K562 (cell line): ENCODE measurements around the gene SERTAD1. TPM values are rescaled to one million over a fixed set of nuclear protein-coding genes. Genes with fewer than 3 reads are reported as not detected.

Source experiments
- ADNP ChIP-seq: fragments of 200-800 bp; sonication (Bioruptor generic); IDR thresholded peaks from 2 replicates; pipeline ENCODE4 v1.6.1; 2016; ENCODE audit warnings: missing genetic modification characterization, missing compliant biosample characterization
- BRD4 ChIP-seq: fragments of 200-600 bp; sonication (generic); IDR thresholded peaks from 2 replicates; pipeline ENCODE4 v1.6.1; 2017; ENCODE audit warnings: inconsistent platforms
- CCAR2 ChIP-seq: fragments of 200-400 bp; formaldehyde crosslinking; IDR thresholded peaks from 2 replicates; pipeline ENCODE4 v1.6.1; 2017; ENCODE audit warnings: mild to moderate bottlenecking, low read depth, low read length
- GATAD2A ChIP-seq: fragments of 450-650 bp; IDR thresholded peaks from 2 replicates; pipeline ENCODE4 v1.6.1; 2017
- MCM5 ChIP-seq: fragments of 450-650 bp; IDR thresholded peaks from 2 replicates; pipeline ENCODE4 v1.6.1; 2016; ENCODE audit warnings: low read depth
- MCM7 ChIP-seq, 2 experiments: fragments of 450-650 bp; IDR thresholded peaks; 2 replicates each; pipeline ENCODE4 v1.6.1; 2016 to 2018
- MECOM ChIP-seq: fragments of 250-450 bp; sonication (Bioruptor Pico); IDR thresholded peaks from 2 replicates; pipeline ENCODE4 v1.8.0; 2022; ENCODE audit warnings: inconsistent platforms
- NCOA2 ChIP-seq, 2 experiments: fragments of 450-650 bp; IDR thresholded peaks; 2 replicates each; pipeline ENCODE4 v1.6.1; 2018; ENCODE audit warnings: mild to moderate bottlenecking in 2 of 2, moderate library complexity in 1 of 2; ENCODE audit not compliant: partially characterized antibody in 2 of 2
- NFE2 ChIP-seq: IDR thresholded peaks from 2 replicates; pipeline ENCODE4 v1.6.1; 2014; ENCODE audit warnings: antibody characterized with exemption, low read depth
- NFRKB ChIP-seq: fragments of 450-650 bp; IDR thresholded peaks from 2 replicates; pipeline ENCODE4 v1.6.1; 2016; ENCODE audit warnings: low read depth
- NKRF ChIP-seq: fragments of 450-650 bp; IDR thresholded peaks from 2 replicates; pipeline ENCODE4 v1.6.1; 2016; ENCODE audit warnings: borderline replicate concordance
- NR0B1 ChIP-seq: fragments of 450-650 bp; IDR thresholded peaks from one replicate; pipeline ENCODE4 v1.6.1; 2018; ENCODE audit warnings: mild to moderate bottlenecking, moderate library complexity; ENCODE audit not compliant: partially characterized antibody
- PCBP2 ChIP-seq: fragments of 200-400 bp; formaldehyde crosslinking; IDR thresholded peaks from 2 replicates; pipeline ENCODE4 v1.6.1; 2018; ENCODE audit warnings: low read length, low read depth, mild to moderate bottlenecking, moderate library complexity; ENCODE audit not compliant: poor library complexity, severe bottlenecking
- PPARD ChIP-seq: fragments of 250-450 bp; sonication (Bioruptor Pico); IDR thresholded peaks from 2 replicates; pipeline ENCODE4 v1.8.0; 2022; ENCODE audit warnings: inconsistent platforms, mild to moderate bottlenecking, moderate library complexity
- XRCC4 ChIP-seq: IDR thresholded peaks from one replicate; pipeline ENCODE4 v1.6.1; 2011; ENCODE audit not compliant: insufficient read depth, insufficient read length; ENCODE audit errors: extremely low read depth
- ZFP1 ChIP-seq: fragments of 450-650 bp; formaldehyde crosslinking; IDR thresholded peaks from 2 replicates; pipeline ENCODE4 v1.4.0; 2020; ENCODE audit warnings: mild to moderate bottlenecking, mixed read lengths
- ZNF121 ChIP-seq: sonication (generic); formaldehyde crosslinking; conservative IDR thresholded peaks from 2 replicates; pipeline ENCODE4 v1.8.0; 2022; ENCODE audit warnings: missing genetic modification reagents
- ZNF174 ChIP-seq: fragments of 250-450 bp; sonication (Bioruptor Pico); IDR thresholded peaks from 2 replicates; pipeline ENCODE4 v1.4.0; 2020; ENCODE audit warnings: mild to moderate bottlenecking
- ZNF274 ChIP-seq: IDR thresholded peaks from 2 replicates; pipeline ENCODE4 v1.6.1; 2011; ENCODE audit warnings: low read depth, mild to moderate bottlenecking, low read length, moderate library complexity, borderline replicate concordance
- ZNF395 ChIP-seq: fragments of 200-800 bp; sonication (Bioruptor generic); IDR thresholded peaks from 2 replicates; pipeline ENCODE4 v1.6.1; 2017; ENCODE audit warnings: missing genetic modification characterization, missing compliant biosample characterization
- ZZZ3 ChIP-seq: fragments of 450-650 bp; IDR thresholded peaks from 2 replicates; pipeline ENCODE4 v1.6.1; 2016; ENCODE audit warnings: antibody characterized with exemption, mild to moderate bottlenecking, moderate library complexity
- polyA plus RNA-seq, 8 experiments: library from polyadenylated mRNA; depleted of rRNA in 4 of 8; stranded (reverse) in 5 of 8; unstranded in 3 of 8; fragments of >200 nt; fragmentation: Nextera tagmentation in 2 of 8; fragmentation: Illumina TruSeq in 1 of 8; extraction: Ambion mirVana in 2 of 8; extraction: Trizol in 1 of 8; gene quantifications; 2 replicates each; pipeline versions ENCODE4 v1.2.1 to v1.2.3, GENCODE V29; 2011 to 2014; ENCODE audit warnings: inconsistent platforms in 1 of 8, missing spikeins in 1 of 8
- total RNA-seq, 7 experiments: library from RNA; depleted of rRNA in 6 of 7; stranded (reverse); fragments of >200 nt in 6 of 7; fragmentation: Illumina TruSeq in 2 of 7; extraction: Trizol in 2 of 7; gene quantifications; 2 replicates each; pipeline versions ENCODE4 v1.2.1 to v1.2.3, GENCODE V29; 2011 to 2021; ENCODE audit warnings: low replicate concordance in 1 of 7
- TF ChIP-seq, protein P1 (sequence below): sonication (generic); IDR thresholded peaks from 2 replicates; pipeline ENCODE4 v1.6.1; 2016
- TF ChIP-seq, protein P2 (sequence below): fragments of 250-450 bp; sonication (Bioruptor Pico); IDR thresholded peaks from 2 replicates; pipeline ENCODE4 v1.4.0; 2020; ENCODE audit warnings: mild to moderate bottlenecking, moderate library complexity

SERTAD1 gene
- total and polyA plus RNA-seq, 9 of the 15 experiments (the other 6 are each of a cell fraction or from before 2014, with no cell fraction given), result 0.15 to 8.7 (median 4.9) TPM

- TF ChIP-seq ZNF174 (CRISPR knock-in tag) (no peak), XRCC4 (no peak), NR0B1 (no peak), ZFP1 (CRISPR knock-in tag) (no peak), NKRF (no peak), BRD4 (peak; percentile 51; the same call in 1 of the 2 replicates), GATAD2A (no peak), ADNP (tag) (peak; percentile 98), NFRKB (peak; percentile 53; the same call in 1 of the 2 replicates), MCM7 (IDR thresholded peaks at IDR 0.05) (no peak), ZNF274 (no peak), NFE2 (no peak), MCM5 (no peak), MECOM (0 out of 2 replicates have a peak, but pooled peaks have one; percentile 20), ZNF395 (CRISPR knock-in tag) (no peak; the same call in 1 of the 2 replicates), PPARD (CRISPR knock-in tag) (no peak), CCAR2 (no peak), PCBP2 (no peak), NCOA2 (IDR thresholded peaks at IDR 0.05; ENCODE audit: partially characterized antibody in 2 of 2) (no peak), ZNF121 (CRISPR knock-in tag) (peak; percentile 55; the same call in 1 of the 2 replicates), ZZZ3 (no peak)
- TF ChIP-seq, protein P1, sequence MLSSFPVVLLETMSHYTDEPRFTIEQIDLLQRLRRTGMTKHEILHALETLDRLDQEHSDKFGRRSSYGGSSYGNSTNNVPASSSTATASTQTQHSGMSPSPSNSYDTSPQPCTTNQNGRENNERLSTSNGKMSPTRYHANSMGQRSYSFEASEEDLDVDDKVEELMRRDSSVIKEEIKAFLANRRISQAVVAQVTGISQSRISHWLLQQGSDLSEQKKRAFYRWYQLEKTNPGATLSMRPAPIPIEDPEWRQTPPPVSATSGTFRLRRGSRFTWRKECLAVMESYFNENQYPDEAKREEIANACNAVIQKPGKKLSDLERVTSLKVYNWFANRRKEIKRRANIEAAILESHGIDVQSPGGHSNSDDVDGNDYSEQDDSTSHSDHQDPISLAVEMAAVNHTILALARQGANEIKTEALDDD, result peak; percentile 4; the same call in 1 of the 2 replicates
- TF ChIP-seq, protein P2, sequence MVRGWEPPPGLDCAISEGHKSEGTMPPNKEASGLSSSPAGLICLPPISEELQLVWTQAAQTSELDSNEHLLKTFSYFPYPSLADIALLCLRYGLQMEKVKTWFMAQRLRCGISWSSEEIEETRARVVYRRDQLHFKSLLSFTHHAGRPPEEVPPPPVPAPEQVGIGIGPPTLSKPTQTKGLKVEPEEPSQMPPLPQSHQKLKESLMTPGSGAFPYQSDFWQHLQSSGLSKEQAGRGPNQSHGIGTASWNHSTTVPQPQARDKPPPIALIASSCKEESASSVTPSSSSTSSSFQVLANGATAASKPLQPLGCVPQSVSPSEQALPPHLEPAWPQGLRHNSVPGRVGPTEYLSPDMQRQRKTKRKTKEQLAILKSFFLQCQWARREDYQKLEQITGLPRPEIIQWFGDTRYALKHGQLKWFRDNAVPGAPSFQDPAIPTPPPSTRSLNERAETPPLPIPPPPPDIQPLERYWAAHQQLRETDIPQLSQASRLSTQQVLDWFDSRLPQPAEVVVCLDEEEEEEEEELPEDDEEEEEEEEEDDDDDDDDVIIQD, result no peak
Observed at GRCh38 chr19:40465025-40465556, 39.3 kb upstream of the SERTAD1 start (continued).
